HepG2 (cell line): ENCODE data around the gene ZKSCAN8. TPM values are rescaled to one million over a fixed set of nuclear protein-coding genes. Genes with fewer than 3 reads are reported as not detected.

Experiments
- AHR ChIP-seq: IDR thresholded peaks from 2 replicates; pipeline ENCODE4 v1.6.1; 2018; ENCODE audit warnings: missing genetic modification reagents, missing compliant biosample characterization
- AKAP8 ChIP-seq: sonication (generic); formaldehyde crosslinking; IDR thresholded peaks from 2 replicates; pipeline ENCODE4 v1.5.1; 2020; ENCODE audit warnings: mild to moderate bottlenecking, missing genetic modification reagents
- CENPX ChIP-seq: sonication (generic); formaldehyde crosslinking; IDR thresholded peaks from 2 replicates; pipeline ENCODE4 v1.9.0; 2021; ENCODE audit warnings: mild to moderate bottlenecking, missing genetic modification reagents, moderate library complexity
- EP300 ChIP-seq, 3 experiments: sonication (generic) in 1 of 3; formaldehyde crosslinking in 1 of 3; IDR thresholded peaks; 2 replicates each; pipeline versions ENCODE4 v1.5.1 to v1.6.1; 2011 to 2020; ENCODE audit warnings: low read depth in 2 of 3, low read length in 2 of 3, borderline replicate concordance in 1 of 3, improper control_type of control experiment in 1 of 3, mild to moderate bottlenecking in 1 of 3, missing genetic modification reagents in 1 of 3, moderate library complexity in 1 of 3
- ETS1 ChIP-seq: sonication (generic); formaldehyde crosslinking; IDR thresholded peaks from 2 replicates; pipeline ENCODE4 v1.4.0; 2020; ENCODE audit warnings: missing genetic modification reagents
- GATAD2A ChIP-seq: IDR thresholded peaks from 2 replicates; pipeline ENCODE4 v1.6.1; 2016
- NFATC3 ChIP-seq: sonication (generic); formaldehyde crosslinking; IDR thresholded peaks from 2 replicates; pipeline ENCODE4 v1.5.1; 2020; ENCODE audit warnings: mild to moderate bottlenecking, missing genetic modification reagents
- PRDM4 ChIP-seq: sonication (generic); formaldehyde crosslinking; IDR thresholded peaks from 2 replicates; pipeline ENCODE4 v1.9.0; 2021; ENCODE audit warnings: missing genetic modification reagents, borderline replicate concordance
- RARA ChIP-seq: IDR thresholded peaks from 2 replicates; pipeline ENCODE4 v1.6.1; 2016; ENCODE audit warnings: missing genetic modification reagents, missing compliant biosample characterization
- SIN3B ChIP-seq: fragments of 150-350 bp; IDR thresholded peaks from 2 replicates; pipeline ENCODE4 v1.6.1; 2014; ENCODE audit warnings: low read length
- SMAD3 ChIP-seq: sonication (generic); formaldehyde crosslinking; IDR thresholded peaks from 2 replicates; pipeline ENCODE4 v1.4.0; 2020; ENCODE audit warnings: missing genetic modification reagents
- ZBTB25 ChIP-seq: IDR thresholded peaks from 2 replicates; pipeline ENCODE4 v1.6.1; 2018; ENCODE audit warnings: missing genetic modification reagents
- ZBTB4 ChIP-seq: sonication (generic); formaldehyde crosslinking; IDR thresholded peaks from 2 replicates; pipeline ENCODE4 v1.4.0; 2020; ENCODE audit warnings: missing genetic modification reagents, mild to moderate bottlenecking, borderline replicate concordance
- ZNF224 ChIP-seq: sonication (generic); formaldehyde crosslinking; IDR thresholded peaks from 2 replicates; pipeline ENCODE4 v1.5.0; 2020; ENCODE audit warnings: mild to moderate bottlenecking, missing genetic modification reagents
- ZNF552 ChIP-seq: sonication (generic); formaldehyde crosslinking; IDR thresholded peaks from 2 replicates; pipeline ENCODE4 v1.9.0; 2022; ENCODE audit warnings: missing genetic modification reagents, mild to moderate bottlenecking, borderline replicate concordance
- ZNF569 ChIP-seq: sonication (generic); formaldehyde crosslinking; IDR thresholded peaks from 2 replicates; pipeline ENCODE4 v1.5.0; 2020; ENCODE audit warnings: mild to moderate bottlenecking, missing genetic modification reagents, moderate library complexity, borderline replicate concordance
- ZNF570 ChIP-seq: sonication (generic); formaldehyde crosslinking; IDR thresholded peaks from 2 replicates; pipeline ENCODE4 v1.4.0; 2020; ENCODE audit warnings: mild to moderate bottlenecking, missing genetic modification reagents, borderline replicate concordance
- ZNF768 ChIP-seq: sonication (generic); formaldehyde crosslinking; IDR thresholded peaks from 2 replicates; pipeline ENCODE4 v1.4.0; 2020; ENCODE audit warnings: missing genetic modification reagents
- ZNF777 ChIP-seq: sonication (generic); formaldehyde crosslinking; IDR thresholded peaks from 2 replicates; pipeline ENCODE4 v1.4.0; 2020; ENCODE audit warnings: missing genetic modification reagents
- ZSCAN22 ChIP-seq: sonication (generic); formaldehyde crosslinking; IDR thresholded peaks from 2 replicates; pipeline ENCODE4 v1.4.0; 2020; ENCODE audit warnings: mild to moderate bottlenecking, missing genetic modification reagents
- polyA plus RNA-seq, 8 experiments: library from polyadenylated mRNA; depleted of rRNA in 3 of 8; stranded (reverse) in 7 of 8; unstranded in 1 of 8; fragments of >200 nt; fragmentation: Illumina TruSeq in 4 of 8; extraction: Trizol in 4 of 8; gene quantifications; 2 replicates each; pipeline versions ENCODE4 v1.2.1 to v1.2.3, GENCODE V29; 2011 to 2016; ENCODE audit warnings: low read depth in 4 of 8, missing spikeins in 1 of 8, mixed read lengths in 1 of 8; ENCODE audit not compliant: insufficient read depth in 1 of 8
- total RNA-seq, 5 experiments: library from RNA; depleted of rRNA; stranded (reverse); fragments of >200 nt; fragmentation: Illumina TruSeq; extraction: Trizol; gene quantifications; 2 replicates each; pipeline ENCODE4 v1.2.3, GENCODE V29; 2016; ENCODE audit warnings: low read depth in 1 of 5

Gene ZKSCAN8
- total and polyA plus RNA-seq, 2 of the 13 experiments (the other 11 are each of a cell fraction or from before 2014, with no cell fraction given), result 12.4 to 20.9 TPM

- TF ChIP-seq ZBTB4 (CRISPR knock-in tag) (peak; percentile 97; the same call in 1 of the 2 replicates), SMAD3 (CRISPR knock-in tag) (peak; percentile 95), EP300 (IDR thresholded peaks at IDR 0.05; ENCODE audit: low read depth in 2 of 2, low read length in 2 of 2) (no peak), EP300 (CRISPR knock-in tag; IDR thresholded peaks at IDR 0.05; ENCODE audit: borderline replicate concordance) (peak; percentile 63; the same call in 1 of the 2 replicates), ZNF552 (CRISPR knock-in tag) (peak; percentile 84), CENPX (no peak), ETS1 (CRISPR knock-in tag) (no peak), ZNF777 (CRISPR knock-in tag) (peak; percentile 89), ZSCAN22 (CRISPR knock-in tag) (peak; percentile 75), ZNF768 (CRISPR knock-in tag) (peak; percentile 73; the same call in 1 of the 2 replicates), GATAD2A (CRISPR knock-in tag) (peak; percentile 89), RARA (CRISPR knock-in tag) (no peak; the same call in 1 of the 2 replicates), ZNF569 (CRISPR knock-in tag) (no peak), NFATC3 (peak; percentile 91; the same call in 1 of the 2 replicates), SIN3B (peak; percentile 85), PRDM4 (CRISPR knock-in tag) (no peak; the same call in 1 of the 2 replicates), AHR (CRISPR knock-in tag) (peak; percentile 95), ZBTB25 (CRISPR knock-in tag) (peak; percentile 95), ZNF570 (CRISPR knock-in tag) (peak; percentile 86), ZNF224 (CRISPR knock-in tag) (peak; percentile 97; the same call in 1 of the 2 replicates), AKAP8 (CRISPR knock-in tag) (peak; percentile 70; the same call in 1 of the 2 replicates)
These were observed at the start of gene ZKSCAN8 (continued) for GRCh38 chr6:28141500-28142329.
